A673 (cell line): ENCODE results near the gene ADCY5. TPM values are rescaled to one million over a fixed set of nuclear protein-coding genes. Genes with fewer than 3 reads are reported as not detected.

Experiments
- BruUV-seq: library from RNA; stranded (reverse); fragments of 400-500 nt; replicated peaks from 2 replicates; lab custom pipeline; 2021; lab: Mats Ljungman, UMichigan
- CTCF ChIA-PET: fragments of 300-600 bp; sonication (Branson Sonifier 250); formaldehyde crosslinking; loops from one replicate; lab custom pipeline; 2022; ENCODE audit warnings: antibody characterized with exemption; lab: Charles Lee
- POLR2A ChIA-PET: fragments of 300-600 bp; sonication (Branson Sonifier 250); formaldehyde crosslinking; loops from one replicate; lab custom pipeline; 2022; ENCODE audit warnings: antibody characterized with exemption; ENCODE audit not compliant: low non-redundant PET; lab: Charles Lee
- DNase-seq: peaks from one replicate; pipeline ENCODE4 v3.0.0-alpha.2; 2015; ENCODE audit warnings: low spot score
- H3K27ac ChIP-seq: fragments of 200-600 bp; sonication (generic); 2 replicates; pipeline ENCODE4 v1.5.1; 2016; ENCODE audit warnings: mixed run types, low read depth, mild to moderate bottlenecking, mixed read lengths, antibody characterized with exemption, low read length; ENCODE audit not compliant: poor library complexity, severe bottlenecking
- H3K27me3 ChIP-seq: fragments of 200-600 bp; sonication (generic); replicated peaks from 2 replicates; pipeline ENCODE4 v1.6.1; 2017; ENCODE audit warnings: mixed run types, low read depth, mild to moderate bottlenecking, mixed read lengths, antibody characterized with exemption, low read length; ENCODE audit not compliant: insufficient read depth, poor library complexity
- H3K36me3 ChIP-seq: fragments of 200-600 bp; sonication (generic); 2 replicates; pipeline ENCODE4 v1.6.1; 2016; ENCODE audit warnings: mixed run types, mild to moderate bottlenecking, mixed read lengths, antibody characterized with exemption, low read length; ENCODE audit not compliant: insufficient read depth, poor library complexity, severe bottlenecking
- H3K4me1 ChIP-seq: fragments of 200-600 bp; sonication (generic); 2 replicates; pipeline ENCODE4 v1.6.1; 2017; ENCODE audit warnings: mixed run types, mild to moderate bottlenecking, mixed read lengths, antibody characterized with exemption, low read length; ENCODE audit not compliant: insufficient read depth, poor library complexity, severe bottlenecking
- H3K4me3 ChIP-seq: fragments of 200-600 bp; sonication (generic); 2 replicates; pipeline ENCODE4 v1.5.1; 2016; ENCODE audit warnings: low read depth, mixed run types, mild to moderate bottlenecking, mixed read lengths, low read length; ENCODE audit not compliant: poor library complexity, severe bottlenecking
- H3K9me3 ChIP-seq: fragments of 200-600 bp; sonication (generic); 2 replicates; pipeline ENCODE4 v1.6.1; 2016; ENCODE audit warnings: mixed run types, low read depth, mild to moderate bottlenecking, mixed read lengths, antibody characterized with exemption, low read length; ENCODE audit not compliant: poor library complexity, severe bottlenecking
- EZH2 ChIP-seq: fragments of 200-600 bp; sonication (generic); IDR thresholded peaks from 2 replicates; pipeline ENCODE4 v1.6.1; 2017; ENCODE audit warnings: borderline replicate concordance, low read depth, mild to moderate bottlenecking, mixed read lengths, antibody characterized with exemption, low read length; ENCODE audit not compliant: poor library complexity, severe bottlenecking
- intact Hi-C: fragments of 100-400 bp; cut with micrococcal nuclease; formaldehyde crosslinking; loops from one replicate; pipeline ENCODE4 v1.10.0; 2022; ENCODE audit not compliant: unreplicated experiment
- total RNA-seq: library from RNA; stranded (reverse); gene quantifications from 2 replicates; pipeline ENCODE4 v1.2.3, GENCODE V29; 2021
- TF ChIP-seq, protein P1 (sequence below): fragments of 300-800, 200-600 bp; sonication (generic); conservative IDR thresholded peaks from 2 replicates; pipeline ENCODE4 v1.5.1; 2017; ENCODE audit warnings: low read depth, mild to moderate bottlenecking, antibody characterized with exemption, low read length, moderate library complexity, mixed read lengths

ADCY5 gene
- total RNA-seq, 1 experiment from 2014 or later = 0.21 TPM

DNA sequence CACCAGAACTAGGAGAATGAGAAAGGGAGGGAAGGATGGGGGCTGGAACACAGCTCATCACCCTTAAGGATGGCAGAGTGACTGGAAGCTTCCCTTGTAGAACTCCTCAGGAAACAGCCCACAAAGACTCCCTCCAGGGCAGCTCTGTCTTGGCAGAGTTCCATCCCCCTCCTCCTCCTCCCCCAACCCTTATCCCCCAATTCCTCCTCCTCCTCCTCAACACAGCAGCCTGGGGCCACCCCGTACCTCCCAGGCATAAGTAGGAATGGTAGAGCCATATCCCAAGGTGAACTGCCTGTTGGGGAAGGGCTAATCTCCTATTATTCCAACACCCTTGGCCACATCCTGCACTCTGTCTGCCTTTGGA lies 38.8 kb downstream of the ADCY5 start:
- Histone ChIP-seq H3K9me3 (no peaks in the 10 kb centered on the region), H3K4me3 (no peak overlapping the region), H3K27me3 (no peaks in the 10 kb centered on the region), H3K36me3 (no peaks in the 10 kb centered on the region), H3K4me1 (no peaks in the 10 kb centered on the region), H3K27ac (no peak overlapping the region)
- BruUV-seq = no TSS peak
- intact Hi-C loops = no loop called here
- CTCF ChIA-PET = no interaction called here
- POLR2A ChIA-PET = interaction anchor here (0.6 kb wide), 1 partner anchor 34 kb away, joined by 5 read pairs; no protein-coding TSS in a partner anchor
- TF ChIP-seq, protein P1, sequence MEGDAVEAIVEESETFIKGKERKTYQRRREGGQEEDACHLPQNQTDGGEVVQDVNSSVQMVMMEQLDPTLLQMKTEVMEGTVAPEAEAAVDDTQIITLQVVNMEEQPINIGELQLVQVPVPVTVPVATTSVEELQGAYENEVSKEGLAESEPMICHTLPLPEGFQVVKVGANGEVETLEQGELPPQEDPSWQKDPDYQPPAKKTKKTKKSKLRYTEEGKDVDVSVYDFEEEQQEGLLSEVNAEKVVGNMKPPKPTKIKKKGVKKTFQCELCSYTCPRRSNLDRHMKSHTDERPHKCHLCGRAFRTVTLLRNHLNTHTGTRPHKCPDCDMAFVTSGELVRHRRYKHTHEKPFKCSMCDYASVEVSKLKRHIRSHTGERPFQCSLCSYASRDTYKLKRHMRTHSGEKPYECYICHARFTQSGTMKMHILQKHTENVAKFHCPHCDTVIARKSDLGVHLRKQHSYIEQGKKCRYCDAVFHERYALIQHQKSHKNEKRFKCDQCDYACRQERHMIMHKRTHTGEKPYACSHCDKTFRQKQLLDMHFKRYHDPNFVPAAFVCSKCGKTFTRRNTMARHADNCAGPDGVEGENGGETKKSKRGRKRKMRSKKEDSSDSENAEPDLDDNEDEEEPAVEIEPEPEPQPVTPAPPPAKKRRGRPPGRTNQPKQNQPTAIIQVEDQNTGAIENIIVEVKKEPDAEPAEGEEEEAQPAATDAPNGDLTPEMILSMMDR = no peak
- TF ChIP-seq EZH2 = no peak
- peak; percentile 15 for DNase-seq

GRCh38 chr3:123409443-123410148 lies 39.3 kb downstream of the ADCY5 start:
- intact Hi-C loops = no loop called here
- H3K4me3 ChIP-seq = no peak overlapping the region
- ChIA-PET CTCF (no interaction called here), POLR2A (interaction anchor here (0.6 kb wide), 1 partner anchor 34 kb away, joined by 5 read pairs; no protein-coding TSS in a partner anchor)
- no peaks in the 10 kb centered on the region for H3K9me3 ChIP-seq
- no peaks in the 10 kb centered on the region for H3K4me1 ChIP-seq
- DNase-seq = no peak
- no peak for TF ChIP-seq EZH2
- TF ChIP-seq, protein P1 = no peak
- H3K27ac ChIP-seq = no peak overlapping the region
- no peaks in the 10 kb centered on the region for H3K36me3 ChIP-seq
- H3K27me3 ChIP-seq = no peaks in the 10 kb centered on the region
- BruUV-seq = no TSS peak

DNA sequence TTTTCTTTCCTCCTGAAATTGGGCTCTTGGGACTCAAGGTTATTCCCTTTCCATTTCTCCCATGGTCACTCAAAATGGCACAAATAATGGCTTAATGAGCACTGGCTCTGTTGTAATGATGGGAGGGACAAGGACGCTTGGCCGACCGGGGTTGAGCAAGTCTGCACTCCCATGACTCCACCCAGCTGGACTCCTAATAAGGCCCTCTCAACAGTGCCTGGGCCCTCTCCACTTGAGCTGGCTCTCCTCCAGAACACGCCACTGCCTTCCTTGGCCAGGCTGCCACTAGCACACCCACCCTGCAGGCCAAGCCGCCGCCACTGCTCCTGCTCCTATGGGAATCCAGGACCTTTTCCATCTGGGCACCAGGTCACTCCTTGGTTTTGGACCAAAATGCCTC lies 42.3 kb downstream of the ADCY5 start:
- intact Hi-C loops = no loop called here
- DNase-seq = no peak
- H3K27me3 ChIP-seq = no peaks in the 10 kb centered on the region
- H3K4me3 ChIP-seq = no peak overlapping the region
- no peaks in the 10 kb centered on the region for H3K36me3 ChIP-seq
- no peaks in the 10 kb centered on the region for H3K9me3 ChIP-seq
- H3K4me1 ChIP-seq = no peaks in the 10 kb centered on the region
- ChIA-PET POLR2A (no interaction called here), CTCF (no interaction called here)
- no peak for TF ChIP-seq EZH2
- TF ChIP-seq, protein P1 = no peak
- no peak overlapping the region for H3K27ac ChIP-seq
- BruUV-seq = no TSS peak
